Measurements from ENCODE around the gene LRRC70.
"Not testable (repeated sequence)": the region's sequence is repeated elsewhere in the genome, so short reads cannot be mapped to it uniquely, and the experiment has no call there.

The LRRC70 gene

DNA sequence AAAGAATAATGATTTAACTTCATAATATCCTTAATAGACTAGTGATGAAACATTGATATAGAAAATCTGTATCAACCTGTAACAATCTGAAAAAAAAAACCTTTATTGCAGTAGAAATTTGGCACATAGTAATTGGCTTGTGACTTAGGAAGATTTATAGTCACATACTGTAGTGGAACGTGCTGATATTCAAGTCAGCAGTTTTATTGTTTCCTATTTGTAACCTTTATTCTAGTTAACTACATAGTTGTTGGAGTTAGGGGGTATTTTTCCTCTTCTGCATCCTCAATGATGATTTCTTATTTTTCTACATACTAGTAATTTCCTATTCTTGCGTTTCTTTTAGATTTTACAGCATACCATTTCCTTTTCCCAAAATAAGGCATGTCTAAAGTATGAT lies 14.5 kb upstream of the LRRC70 start (continued):
- TF ChIP-seq TOX (CRISPR knock-in tag; IDR thresholded peaks at IDR 0.05; ENCODE audit: borderline replicate concordance) (no peak), ZNF70 (CRISPR knock-in tag; IDR thresholded peaks at IDR 0.05) (no peak), TCF4 (CRISPR knock-in tag; IDR thresholded peaks at IDR 0.05; ENCODE audit: borderline replicate concordance) (no peak), RARB (CRISPR knock-in tag; IDR thresholded peaks at IDR 0.05) (no peak), SNAI2 (CRISPR knock-in tag; IDR thresholded peaks at IDR 0.05) (no peak)

DNA sequence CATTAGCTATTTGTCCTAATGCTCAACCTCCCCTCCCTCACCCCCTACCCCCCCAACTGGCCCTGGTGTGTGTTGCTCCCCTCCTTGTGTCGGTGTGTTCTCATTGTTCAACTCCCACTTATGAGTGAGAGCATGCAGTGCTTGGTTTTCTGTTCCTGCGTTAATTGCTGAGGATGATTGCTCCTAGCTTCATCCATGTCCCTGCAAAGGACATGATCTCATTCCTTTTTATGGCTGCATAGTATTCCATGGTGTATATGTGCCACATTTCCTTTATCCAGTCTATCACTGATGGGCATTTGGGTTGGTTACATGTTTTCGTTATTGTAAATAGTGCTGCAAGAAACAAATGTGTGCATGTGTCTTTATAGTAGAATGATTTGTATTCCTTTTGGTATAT lies 12.9 kb upstream of the LRRC70 start:
- not testable (repeated sequence) for ATAC-seq

DNA sequence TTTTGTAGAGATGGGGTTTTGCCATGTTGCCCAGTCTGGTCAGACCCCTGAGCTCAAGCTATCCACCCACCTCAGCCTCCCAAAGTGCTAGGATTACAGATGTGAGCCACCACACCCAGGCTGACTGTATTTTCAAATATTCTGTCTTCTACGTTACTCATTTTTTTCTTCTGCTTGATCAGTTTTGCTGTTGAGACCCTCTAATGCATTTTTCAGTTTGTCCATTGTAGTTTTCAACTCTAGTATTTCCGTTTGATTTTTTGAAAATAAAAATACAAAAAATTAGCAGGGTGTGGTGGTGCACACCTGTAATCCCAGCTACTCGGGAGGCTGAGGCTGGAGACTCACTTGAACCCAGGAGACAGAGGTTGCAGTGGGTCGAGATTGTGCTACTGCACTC lies 10.5 kb upstream of the LRRC70 start:
- no peak for ATAC-seq
- TF ChIP-seq, protein P1, sequence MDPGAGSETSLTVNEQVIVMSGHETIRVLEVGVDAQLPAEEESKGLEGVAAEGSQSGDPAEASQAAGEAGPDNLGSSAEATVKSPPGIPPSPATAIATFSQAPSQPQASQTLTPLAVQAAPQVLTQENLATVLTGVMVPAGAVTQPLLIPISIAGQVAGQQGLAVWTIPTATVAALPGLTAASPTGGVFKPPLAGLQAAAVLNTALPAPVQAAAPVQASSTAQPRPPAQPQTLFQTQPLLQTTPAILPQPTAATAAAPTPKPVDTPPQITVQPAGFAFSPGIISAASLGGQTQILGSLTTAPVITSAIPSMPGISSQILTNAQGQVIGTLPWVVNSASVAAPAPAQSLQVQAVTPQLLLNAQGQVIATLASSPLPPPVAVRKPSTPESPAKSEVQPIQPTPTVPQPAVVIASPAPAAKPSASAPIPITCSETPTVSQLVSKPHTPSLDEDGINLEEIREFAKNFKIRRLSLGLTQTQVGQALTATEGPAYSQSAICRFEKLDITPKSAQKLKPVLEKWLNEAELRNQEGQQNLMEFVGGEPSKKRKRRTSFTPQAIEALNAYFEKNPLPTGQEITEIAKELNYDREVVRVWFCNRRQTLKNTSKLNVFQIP (CRISPR knock-in tag; IDR thresholded peaks at IDR 0.05; ENCODE audit: borderline replicate concordance, low read depth): no peak
- TF ChIP-seq SNAI2 (CRISPR knock-in tag; IDR thresholded peaks at IDR 0.05): no peak
- TF ChIP-seq GLIS3 (CRISPR knock-in tag; IDR thresholded peaks at IDR 0.05): no peak
- no peak for TF ChIP-seq ARNTL (CRISPR knock-in tag; IDR thresholded peaks at IDR 0.05; ENCODE audit: borderline replicate concordance, low read depth)
- no peak for TF ChIP-seq ISL1 (CRISPR knock-in tag; IDR thresholded peaks at IDR 0.05)
- TF ChIP-seq TOX (CRISPR knock-in tag; IDR thresholded peaks at IDR 0.05; ENCODE audit: borderline replicate concordance): no peak
- TF ChIP-seq TCF4 (CRISPR knock-in tag; IDR thresholded peaks at IDR 0.05; ENCODE audit: borderline replicate concordance): no peak
- TF ChIP-seq PPARA (CRISPR knock-in tag; IDR thresholded peaks at IDR 0.05; ENCODE audit: borderline replicate concordance): no peak
- TF ChIP-seq RARB (CRISPR knock-in tag; IDR thresholded peaks at IDR 0.05): no peak
- no peak for TF ChIP-seq ZNF70 (CRISPR knock-in tag; IDR thresholded peaks at IDR 0.05)
- TF ChIP-seq BACH2 (CRISPR knock-in tag; IDR thresholded peaks at IDR 0.05; ENCODE audit: borderline replicate concordance): no peak

DNA sequence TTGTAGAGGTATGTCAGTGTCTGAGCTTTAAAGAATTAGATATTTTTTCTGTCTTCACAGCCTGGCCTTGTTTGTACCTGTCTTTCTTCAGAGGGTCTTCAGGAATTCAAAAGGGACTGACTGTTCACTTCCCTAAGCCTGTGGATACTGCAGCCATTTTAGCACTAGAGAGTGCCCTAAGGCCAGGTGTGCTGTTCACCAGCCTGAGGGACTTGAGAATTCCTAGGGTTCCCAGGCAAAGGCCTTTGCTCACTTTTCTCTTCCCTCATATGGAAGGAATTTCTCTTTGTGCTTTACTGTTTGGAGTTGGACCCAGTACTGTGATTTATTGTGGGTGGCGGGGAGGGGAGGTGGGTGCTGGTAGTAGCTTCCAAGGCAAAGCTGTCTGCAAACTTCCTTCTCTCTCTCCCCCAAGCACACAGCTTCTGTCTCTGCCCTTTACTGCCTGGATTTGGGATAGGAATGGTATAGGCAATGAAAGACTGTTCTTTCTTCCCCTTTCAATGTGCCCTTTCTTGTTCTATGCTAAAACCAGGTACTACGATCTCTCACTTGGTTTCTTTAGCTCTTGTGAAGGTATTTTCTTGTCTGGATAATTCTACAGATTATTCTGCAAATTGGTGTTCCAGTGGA lies 9.7 kb upstream of the LRRC70 start:
- no peak for ATAC-seq
- TF ChIP-seq ZNF70 (CRISPR knock-in tag; IDR thresholded peaks at IDR 0.05) (no peak), GLIS3 (CRISPR knock-in tag; IDR thresholded peaks at IDR 0.05) (no peak), CSDC2 (CRISPR knock-in tag; IDR thresholded peaks at IDR 0.05) (no peak), ARNTL (CRISPR knock-in tag; IDR thresholded peaks at IDR 0.05; ENCODE audit: borderline replicate concordance, low read depth) (no peak), BACH2 (CRISPR knock-in tag; IDR thresholded peaks at IDR 0.05; ENCODE audit: borderline replicate concordance) (no peak), ZFP3 (CRISPR knock-in tag; IDR thresholded peaks at IDR 0.05) (no peak), ZNF565 (CRISPR knock-in tag; conservative IDR thresholded peaks at IDR 0.05; ENCODE audit: low read depth) (no peak), RARB (CRISPR knock-in tag; IDR thresholded peaks at IDR 0.05) (no peak), SNAI2 (CRISPR knock-in tag; IDR thresholded peaks at IDR 0.05) (no peak), ZNF8 (CRISPR knock-in tag; IDR thresholded peaks at IDR 0.05) (no peak), TCF4 (CRISPR knock-in tag; IDR thresholded peaks at IDR 0.05; ENCODE audit: borderline replicate concordance) (no peak), ESRRG (CRISPR knock-in tag; IDR thresholded peaks at IDR 0.05) (no peak), TOX (CRISPR knock-in tag; IDR thresholded peaks at IDR 0.05; ENCODE audit: borderline replicate concordance) (no peak)
- TF ChIP-seq, protein P2, sequence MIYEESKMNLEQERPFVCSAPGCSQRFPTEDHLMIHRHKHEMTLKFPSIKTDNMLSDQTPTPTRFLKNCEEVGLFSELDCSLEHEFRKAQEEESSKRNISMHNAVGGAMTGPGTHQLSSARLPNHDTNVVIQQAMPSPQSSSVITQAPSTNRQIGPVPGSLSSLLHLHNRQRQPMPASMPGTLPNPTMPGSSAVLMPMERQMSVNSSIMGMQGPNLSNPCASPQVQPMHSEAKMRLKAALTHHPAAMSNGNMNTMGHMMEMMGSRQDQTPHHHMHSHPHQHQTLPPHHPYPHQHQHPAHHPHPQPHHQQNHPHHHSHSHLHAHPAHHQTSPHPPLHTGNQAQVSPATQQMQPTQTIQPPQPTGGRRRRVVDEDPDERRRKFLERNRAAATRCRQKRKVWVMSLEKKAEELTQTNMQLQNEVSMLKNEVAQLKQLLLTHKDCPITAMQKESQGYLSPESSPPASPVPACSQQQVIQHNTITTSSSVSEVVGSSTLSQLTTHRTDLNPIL (CRISPR knock-in tag; IDR thresholded peaks at IDR 0.05; ENCODE audit: low read depth): no peak
- TF ChIP-seq, protein P3, sequence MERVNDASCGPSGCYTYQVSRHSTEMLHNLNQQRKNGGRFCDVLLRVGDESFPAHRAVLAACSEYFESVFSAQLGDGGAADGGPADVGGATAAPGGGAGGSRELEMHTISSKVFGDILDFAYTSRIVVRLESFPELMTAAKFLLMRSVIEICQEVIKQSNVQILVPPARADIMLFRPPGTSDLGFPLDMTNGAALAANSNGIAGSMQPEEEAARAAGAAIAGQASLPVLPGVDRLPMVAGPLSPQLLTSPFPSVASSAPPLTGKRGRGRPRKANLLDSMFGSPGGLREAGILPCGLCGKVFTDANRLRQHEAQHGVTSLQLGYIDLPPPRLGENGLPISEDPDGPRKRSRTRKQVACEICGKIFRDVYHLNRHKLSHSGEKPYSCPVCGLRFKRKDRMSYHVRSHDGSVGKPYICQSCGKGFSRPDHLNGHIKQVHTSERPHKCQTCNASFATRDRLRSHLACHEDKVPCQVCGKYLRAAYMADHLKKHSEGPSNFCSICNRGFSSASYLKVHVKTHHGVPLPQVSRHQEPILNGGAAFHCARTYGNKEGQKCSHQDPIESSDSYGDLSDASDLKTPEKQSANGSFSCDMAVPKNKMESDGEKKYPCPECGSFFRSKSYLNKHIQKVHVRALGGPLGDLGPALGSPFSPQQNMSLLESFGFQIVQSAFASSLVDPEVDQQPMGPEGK (CRISPR knock-in tag; IDR thresholded peaks at IDR 0.05; ENCODE audit: borderline replicate concordance): no peak
- TF ChIP-seq, protein P4, sequence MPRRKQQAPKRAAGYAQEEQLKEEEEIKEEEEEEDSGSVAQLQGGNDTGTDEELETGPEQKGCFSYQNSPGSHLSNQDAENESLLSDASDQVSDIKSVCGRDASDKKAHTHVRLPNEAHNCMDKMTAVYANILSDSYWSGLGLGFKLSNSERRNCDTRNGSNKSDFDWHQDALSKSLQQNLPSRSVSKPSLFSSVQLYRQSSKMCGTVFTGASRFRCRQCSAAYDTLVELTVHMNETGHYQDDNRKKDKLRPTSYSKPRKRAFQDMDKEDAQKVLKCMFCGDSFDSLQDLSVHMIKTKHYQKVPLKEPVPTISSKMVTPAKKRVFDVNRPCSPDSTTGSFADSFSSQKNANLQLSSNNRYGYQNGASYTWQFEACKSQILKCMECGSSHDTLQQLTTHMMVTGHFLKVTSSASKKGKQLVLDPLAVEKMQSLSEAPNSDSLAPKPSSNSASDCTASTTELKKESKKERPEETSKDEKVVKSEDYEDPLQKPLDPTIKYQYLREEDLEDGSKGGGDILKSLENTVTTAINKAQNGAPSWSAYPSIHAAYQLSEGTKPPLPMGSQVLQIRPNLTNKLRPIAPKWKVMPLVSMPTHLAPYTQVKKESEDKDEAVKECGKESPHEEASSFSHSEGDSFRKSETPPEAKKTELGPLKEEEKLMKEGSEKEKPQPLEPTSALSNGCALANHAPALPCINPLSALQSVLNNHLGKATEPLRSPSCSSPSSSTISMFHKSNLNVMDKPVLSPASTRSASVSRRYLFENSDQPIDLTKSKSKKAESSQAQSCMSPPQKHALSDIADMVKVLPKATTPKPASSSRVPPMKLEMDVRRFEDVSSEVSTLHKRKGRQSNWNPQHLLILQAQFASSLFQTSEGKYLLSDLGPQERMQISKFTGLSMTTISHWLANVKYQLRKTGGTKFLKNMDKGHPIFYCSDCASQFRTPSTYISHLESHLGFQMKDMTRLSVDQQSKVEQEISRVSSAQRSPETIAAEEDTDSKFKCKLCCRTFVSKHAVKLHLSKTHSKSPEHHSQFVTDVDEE (CRISPR knock-in tag; IDR thresholded peaks at IDR 0.05): no peak
- TF ChIP-seq, protein P5, sequence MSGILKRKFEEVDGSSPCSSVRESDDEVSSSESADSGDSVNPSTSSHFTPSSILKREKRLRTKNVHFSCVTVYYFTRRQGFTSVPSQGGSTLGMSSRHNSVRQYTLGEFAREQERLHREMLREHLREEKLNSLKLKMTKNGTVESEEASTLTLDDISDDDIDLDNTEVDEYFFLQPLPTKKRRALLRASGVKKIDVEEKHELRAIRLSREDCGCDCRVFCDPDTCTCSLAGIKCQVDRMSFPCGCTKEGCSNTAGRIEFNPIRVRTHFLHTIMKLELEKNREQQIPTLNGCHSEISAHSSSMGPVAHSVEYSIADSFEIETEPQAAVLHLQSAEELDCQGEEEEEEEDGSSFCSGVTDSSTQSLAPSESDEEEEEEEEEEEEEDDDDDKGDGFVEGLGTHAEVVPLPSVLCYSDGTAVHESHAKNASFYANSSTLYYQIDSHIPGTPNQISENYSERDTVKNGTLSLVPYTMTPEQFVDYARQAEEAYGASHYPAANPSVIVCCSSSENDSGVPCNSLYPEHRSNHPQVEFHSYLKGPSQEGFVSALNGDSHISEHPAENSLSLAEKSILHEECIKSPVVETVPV (CRISPR knock-in tag; IDR thresholded peaks at IDR 0.05): no peak
- TF ChIP-seq, protein P1 (CRISPR knock-in tag; IDR thresholded peaks at IDR 0.05; ENCODE audit: borderline replicate concordance, low read depth): no peak

Data from SK-N-SH treated with all-trans-retinoic acid at 6 μM for 48 hours (cell line).